MM.1S (cell line): ENCODE results near the gene MYO1B.

Experiments used
- DNase-seq: peaks from one replicate; pipeline ENCODE4 v3.0.0-alpha.2; 2015
- H2AFZ ChIP-seq: fragments of 300-600 bp; sonication (generic); 2 replicates; pipeline ENCODE4 v1.6.0; 2016; ENCODE audit warnings: antibody characterized with exemption, low read length
- H3F3A ChIP-seq: fragments of 300-600 bp; sonication (generic); 2 replicates; pipeline ENCODE4 v1.6.1; 2016; ENCODE audit warnings: mild to moderate bottlenecking, antibody characterized with exemption, low read length, moderate library complexity, mixed read lengths; ENCODE audit not compliant: insufficient read depth
- H3K27ac ChIP-seq: fragments of 300-600 bp; sonication (generic); 2 replicates; pipeline ENCODE4 v1.5.1; 2016; ENCODE audit warnings: mild to moderate bottlenecking, low read length
- H3K27me3 ChIP-seq: fragments of 300-600 bp; sonication (generic); replicated peaks from 2 replicates; pipeline ENCODE4 v1.6.0; 2016; ENCODE audit warnings: low read length; ENCODE audit not compliant: insufficient read depth
- H3K36me3 ChIP-seq: fragments of 300-600 bp; sonication (generic); replicated peaks from 2 replicates; pipeline ENCODE4 v1.6.1; 2016; ENCODE audit warnings: mild to moderate bottlenecking, low read length, mixed read lengths; ENCODE audit not compliant: insufficient read depth
- H3K4me1 ChIP-seq: fragments of 300-600 bp; sonication (generic); 2 replicates; pipeline ENCODE4 v1.6.1; 2016; ENCODE audit warnings: low read length, mixed read lengths
- H3K4me2 ChIP-seq: fragments of 300-600 bp; sonication (generic); 2 replicates; pipeline ENCODE4 v1.6.0; 2016; ENCODE audit warnings: low read depth, low read length
- H3K4me3 ChIP-seq: fragments of 300-600 bp; sonication (generic); 2 replicates; pipeline ENCODE4 v1.5.1; 2016; ENCODE audit warnings: low read length, mixed read lengths
- H3K79me2 ChIP-seq: fragments of 300-600 bp; sonication (generic); 2 replicates; pipeline ENCODE4 v1.6.1; 2016; ENCODE audit warnings: mixed run types, low read length, mixed read lengths
- H3K9ac ChIP-seq: fragments of 300-600 bp; sonication (generic); 2 replicates; pipeline ENCODE4 v1.6.1; 2016; ENCODE audit warnings: low read length, mixed read lengths
- H3K9me2 ChIP-seq: fragments of 300-600 bp; sonication (generic); replicated peaks from 2 replicates; pipeline ENCODE4 v1.6.1; 2016; ENCODE audit warnings: mild to moderate bottlenecking, low read length, mixed read lengths; ENCODE audit not compliant: insufficient read depth
- H3K9me3 ChIP-seq: fragments of 300-600 bp; sonication (generic); replicated peaks from 2 replicates; pipeline ENCODE4 v1.6.1; 2016; ENCODE audit warnings: mild to moderate bottlenecking, low read length, mixed read lengths; ENCODE audit not compliant: insufficient read depth
- H4K20me1 ChIP-seq: fragments of 300-600 bp; sonication (generic); 2 replicates; pipeline ENCODE4 v1.6.1; 2016; ENCODE audit warnings: mild to moderate bottlenecking, low read length, moderate library complexity, mixed read lengths; ENCODE audit not compliant: insufficient read depth
- CTCF ChIP-seq: fragments of 300-600 bp; sonication (generic); IDR thresholded peaks from 2 replicates; pipeline ENCODE4 v1.5.1; 2016; ENCODE audit warnings: antibody characterized with exemption, low read length, mixed read lengths
- EZH2 ChIP-seq: fragments of 300-600 bp; sonication (generic); optimal IDR thresholded peaks from 2 replicates; pipeline ENCODE3; 2017; ENCODE audit warnings: low read depth, mild to moderate bottlenecking, antibody characterized with exemption, low read length, mixed read lengths
- EZH2phosphoT487 ChIP-seq: fragments of 300-600 bp; sonication (generic); IDR thresholded peaks from 2 replicates; pipeline ENCODE4 v1.6.1; 2018; ENCODE audit warnings: antibody characterized with exemption, low read length

MYO1B gene

GRCh38 chr2:191417746-191418145, 172.5 kb downstream of the MYO1B start:
- DNase-seq: no peak
- no peak overlapping the region for H3K4me2 ChIP-seq

GRCh38 chr2:191421950-191422349, 176.7 kb downstream of the MYO1B start:
- H3K4me1 ChIP-seq: no peaks in the 10 kb centered on the region
- no peaks in the 10 kb centered on the region for H3K27me3 ChIP-seq
- no peak overlapping the region for H2AFZ ChIP-seq
- no peaks in the 10 kb centered on the region for H4K20me1 ChIP-seq
- H3K9me3 ChIP-seq: no peaks in the 10 kb centered on the region
- H3K9me2 ChIP-seq: no peaks in the 10 kb centered on the region
- no peaks in the 10 kb centered on the region for H3K36me3 ChIP-seq
- H3F3A ChIP-seq: no peaks in the 10 kb centered on the region
- TF ChIP-seq EZH2 (no peak), EZH2phosphoT487 (no peak), CTCF (no peak)
- H3K27ac ChIP-seq: no peak overlapping the region
- H3K4me2 ChIP-seq: no peak overlapping the region
- no peaks in the 10 kb centered on the region for H3K79me2 ChIP-seq
- no peak overlapping the region for H3K4me3 ChIP-seq
- H3K9ac ChIP-seq: no peak overlapping the region
- no peak for DNase-seq

More at GRCh38 chr2:191417746-191418145, 172.5 kb downstream of the MYO1B start:
- no peaks in the 10 kb centered on the region for H3K27me3 ChIP-seq
- no peak overlapping the region for H3K27ac ChIP-seq
- no peaks in the 10 kb centered on the region for H3K79me2 ChIP-seq
- TF ChIP-seq CTCF: no peak
- no peak overlapping the region for H3K4me3 ChIP-seq
- H3K9ac ChIP-seq: no peak overlapping the region
- no peaks in the 10 kb centered on the region for H3F3A ChIP-seq
- H3K4me1 ChIP-seq: no peaks in the 10 kb centered on the region
- no peaks in the 10 kb centered on the region for H3K9me2 ChIP-seq
- H3K36me3 ChIP-seq: no peaks in the 10 kb centered on the region
- H2AFZ ChIP-seq: no peak overlapping the region
- H4K20me1 ChIP-seq: no peaks in the 10 kb centered on the region
- no peaks in the 10 kb centered on the region for H3K9me3 ChIP-seq

- no peaks in the 10 kb centered on the region for H3K9me3 ChIP-seq
- H3K79me2 ChIP-seq: no peaks in the 10 kb centered on the region
- H3F3A ChIP-seq: no peaks in the 10 kb centered on the region
- TF ChIP-seq EZH2: no peak
- no peaks in the 10 kb centered on the region for H3K9me2 ChIP-seq
- H3K36me3 ChIP-seq: no peaks in the 10 kb centered on the region
- H4K20me1 ChIP-seq: no peaks in the 10 kb centered on the region
- no peak for DNase-seq
- H3K27ac ChIP-seq: no peak overlapping the region
- H3K4me1 ChIP-seq: no peaks in the 10 kb centered on the region
- H3K9ac ChIP-seq: no peak overlapping the region
- no peak overlapping the region for H2AFZ ChIP-seq
- H3K4me2 ChIP-seq: no peak overlapping the region
- H3K4me3 ChIP-seq: no peak overlapping the region
- H3K27me3 ChIP-seq: no peaks in the 10 kb centered on the region
Observed at GRCh38 chr2:191427031-191427430, 181.8 kb downstream of the MYO1B start.

- no peaks in the 10 kb centered on the region for H3K79me2 ChIP-seq
- H3K4me1 ChIP-seq: no peaks in the 10 kb centered on the region
- H3K27me3 ChIP-seq: no peaks in the 10 kb centered on the region
- no peaks in the 10 kb centered on the region for H3F3A ChIP-seq
- H3K9me3 ChIP-seq: no peaks in the 10 kb centered on the region
- TF ChIP-seq EZH2phosphoT487 (no peak), CTCF (no peak), EZH2 (no peak)
- no peaks in the 10 kb centered on the region for H3K9me2 ChIP-seq
- no peaks in the 10 kb centered on the region for H4K20me1 ChIP-seq
- H3K27ac ChIP-seq: no peak overlapping the region
- H3K4me3 ChIP-seq: no peak overlapping the region
- H3K4me2 ChIP-seq: no peak overlapping the region
- H2AFZ ChIP-seq: no peak overlapping the region
- no peaks in the 10 kb centered on the region for H3K36me3 ChIP-seq
- no peak for DNase-seq
- H3K9ac ChIP-seq: no peak overlapping the region
Observed at GRCh38 chr2:191428141-191428540, 182.9 kb downstream of the MYO1B start.
